Measurements from ENCODE around the gene FAM3B.

The FAM3B gene

GRCh38 chr21:41369920-41370839 is 53.6 kb downstream of the FAM3B start:
- DNase-seq = no peak

GRCh38 chr21:41370840-41371684 is 54.5 kb downstream of the FAM3B start:
- no peak for DNase-seq

- DNase-seq = no peak
Observed at GRCh38 chr21:41371685-41372030, 55.1 kb downstream of the FAM3B start.

GRCh38 chr21:41373253-41373652 is 56.7 kb downstream of the FAM3B start:
- no peak for DNase-seq

GRCh38 chr21:41373763-41374162 is 57.2 kb downstream of the FAM3B start:
- DNase-seq = no peak

- no peak for DNase-seq
Observed at GRCh38 chr21:41374177-41374712, 57.6 kb downstream of the FAM3B start.

GRCh38 chr21:41374867-41375533 is 58.4 kb downstream of the FAM3B start:
- no peak for DNase-seq

GRCh38 chr21:41375875-41376274 is 59.3 kb downstream of the FAM3B start:
- DNase-seq = no peak

GRCh38 chr21:41377715-41378114 is 61.1 kb downstream of the FAM3B start:
- no peak for DNase-seq

- DNase-seq = no peak
Observed at GRCh38 chr21:41378849-41379248, 62.2 kb downstream of the FAM3B start.

GRCh38 chr21:41379901-41380300 is 63.3 kb downstream of the FAM3B start:
- DNase-seq = no peak

GRCh38 chr21:41381731-41382130 is 65.1 kb downstream of the FAM3B start:
- DNase-seq = no peak

- DNase-seq = no peak
Observed at GRCh38 chr21:41387042-41387819, 70.6 kb downstream of the FAM3B start.

- no peak for DNase-seq
Observed at GRCh38 chr21:41387824-41388223, 71.2 kb downstream of the FAM3B start.

GRCh38 chr21:41388259-41388658 is 71.7 kb downstream of the FAM3B start:
- DNase-seq = no peak

- no peak for DNase-seq
Observed at GRCh38 chr21:41390043-41390639, 73.5 kb downstream of the FAM3B start.

- DNase-seq = no peak
Observed at GRCh38 chr21:41393876-41394465, 77.4 kb downstream of the FAM3B start.

- DNase-seq = no peak
Observed at GRCh38 chr21:41396558-41397075, 80.0 kb downstream of the FAM3B start.

GRCh38 chr21:41397471-41397891 is 80.9 kb downstream of the FAM3B start:
- no peak for DNase-seq

- no peak for DNase-seq
Observed at GRCh38 chr21:41398251-41398650, 81.7 kb downstream of the FAM3B start.

- DNase-seq = no peak
Observed at GRCh38 chr21:41398831-41399230, 82.2 kb downstream of the FAM3B start.
